HL-60 (cell line): ENCODE data around the gene MYO1B.

Experiments
- DNase-seq, 2 experiments: peaks; one replicate each; pipeline ENCODE4 v3.0.0-alpha.2; 2010 to 2020; ENCODE audit warnings: low read depth in 1 of 2, low spot score in 1 of 2
- H3K27ac ChIP-seq: fragments of 250-450 bp; sonication (Bioruptor Pico); replicated peaks from 2 replicates; pipeline ENCODE4 v1.5.1; 2020; ENCODE audit warnings: mild to moderate bottlenecking, moderate library complexity
- H3K27me3 ChIP-seq: fragments of 250-450 bp; sonication (Bioruptor Pico); 2 replicates; pipeline ENCODE4 v1.5.1; 2021; ENCODE audit warnings: mild to moderate bottlenecking, moderate library complexity; ENCODE audit not compliant: insufficient read depth, poor library complexity, severe bottlenecking
- H3K4me3 ChIP-seq: replicated peaks from 2 replicates; pipeline ENCODE4 v1.5.1; 2011; ENCODE audit warnings: mild to moderate bottlenecking, control low read depth, low read length; ENCODE audit not compliant: insufficient read depth
- GABPA ChIP-seq: IDR thresholded peaks from 2 replicates; pipeline ENCODE4 v1.6.1; 2012; ENCODE audit warnings: low read depth
- POLR2AphosphoS5 ChIP-seq: IDR thresholded peaks from 2 replicates; pipeline ENCODE4 v1.6.1; 2012; ENCODE audit warnings: low read depth
- SPI1 ChIP-seq: IDR thresholded peaks from 2 replicates; pipeline ENCODE4 v1.6.1; 2012; ENCODE audit warnings: low read depth, mild to moderate bottlenecking, borderline replicate concordance
- TF ChIP-seq, protein P1 (sequence below): IDR thresholded peaks from 2 replicates; pipeline ENCODE4 v1.6.1; 2012; ENCODE audit warnings: low read depth; ENCODE audit not compliant: insufficient replicate concordance
- TF ChIP-seq, protein P2 (sequence below): IDR thresholded peaks from one replicate; pipeline ENCODE4 v1.5.1; 2011; ENCODE audit warnings: low read length, control low read depth, inconsistent platforms; ENCODE audit not compliant: insufficient read depth

Gene MYO1B

DNA sequence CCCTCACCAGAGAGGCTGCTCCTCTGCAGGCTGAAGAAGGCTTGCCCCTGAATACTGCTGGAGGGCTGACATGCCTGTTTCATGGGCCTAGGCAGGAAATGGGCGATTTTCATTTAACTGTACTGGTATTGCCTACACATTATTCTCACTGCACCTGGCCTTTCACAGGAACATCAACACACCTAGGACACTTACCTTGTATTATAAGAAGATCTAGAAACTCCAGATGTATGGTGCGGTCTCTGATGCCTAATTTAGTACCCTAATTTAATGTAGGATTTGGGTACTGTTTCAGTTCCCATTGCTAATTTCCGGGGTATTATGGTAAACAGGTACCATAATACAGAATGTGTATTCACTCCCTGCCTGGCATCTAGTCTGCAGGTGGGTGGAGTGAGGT lies 146.0 kb downstream of the MYO1B start:
- TF ChIP-seq, protein P1, sequence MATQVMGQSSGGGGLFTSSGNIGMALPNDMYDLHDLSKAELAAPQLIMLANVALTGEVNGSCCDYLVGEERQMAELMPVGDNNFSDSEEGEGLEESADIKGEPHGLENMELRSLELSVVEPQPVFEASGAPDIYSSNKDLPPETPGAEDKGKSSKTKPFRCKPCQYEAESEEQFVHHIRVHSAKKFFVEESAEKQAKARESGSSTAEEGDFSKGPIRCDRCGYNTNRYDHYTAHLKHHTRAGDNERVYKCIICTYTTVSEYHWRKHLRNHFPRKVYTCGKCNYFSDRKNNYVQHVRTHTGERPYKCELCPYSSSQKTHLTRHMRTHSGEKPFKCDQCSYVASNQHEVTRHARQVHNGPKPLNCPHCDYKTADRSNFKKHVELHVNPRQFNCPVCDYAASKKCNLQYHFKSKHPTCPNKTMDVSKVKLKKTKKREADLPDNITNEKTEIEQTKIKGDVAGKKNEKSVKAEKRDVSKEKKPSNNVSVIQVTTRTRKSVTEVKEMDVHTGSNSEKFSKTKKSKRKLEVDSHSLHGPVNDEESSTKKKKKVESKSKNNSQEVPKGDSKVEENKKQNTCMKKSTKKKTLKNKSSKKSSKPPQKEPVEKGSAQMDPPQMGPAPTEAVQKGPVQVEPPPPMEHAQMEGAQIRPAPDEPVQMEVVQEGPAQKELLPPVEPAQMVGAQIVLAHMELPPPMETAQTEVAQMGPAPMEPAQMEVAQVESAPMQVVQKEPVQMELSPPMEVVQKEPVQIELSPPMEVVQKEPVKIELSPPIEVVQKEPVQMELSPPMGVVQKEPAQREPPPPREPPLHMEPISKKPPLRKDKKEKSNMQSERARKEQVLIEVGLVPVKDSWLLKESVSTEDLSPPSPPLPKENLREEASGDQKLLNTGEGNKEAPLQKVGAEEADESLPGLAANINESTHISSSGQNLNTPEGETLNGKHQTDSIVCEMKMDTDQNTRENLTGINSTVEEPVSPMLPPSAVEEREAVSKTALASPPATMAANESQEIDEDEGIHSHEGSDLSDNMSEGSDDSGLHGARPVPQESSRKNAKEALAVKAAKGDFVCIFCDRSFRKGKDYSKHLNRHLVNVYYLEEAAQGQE, result no peak
- TF ChIP-seq POLR2AphosphoS5 (no peak), SPI1 (no peak), GABPA (no peak)
- TF ChIP-seq, protein P2, sequence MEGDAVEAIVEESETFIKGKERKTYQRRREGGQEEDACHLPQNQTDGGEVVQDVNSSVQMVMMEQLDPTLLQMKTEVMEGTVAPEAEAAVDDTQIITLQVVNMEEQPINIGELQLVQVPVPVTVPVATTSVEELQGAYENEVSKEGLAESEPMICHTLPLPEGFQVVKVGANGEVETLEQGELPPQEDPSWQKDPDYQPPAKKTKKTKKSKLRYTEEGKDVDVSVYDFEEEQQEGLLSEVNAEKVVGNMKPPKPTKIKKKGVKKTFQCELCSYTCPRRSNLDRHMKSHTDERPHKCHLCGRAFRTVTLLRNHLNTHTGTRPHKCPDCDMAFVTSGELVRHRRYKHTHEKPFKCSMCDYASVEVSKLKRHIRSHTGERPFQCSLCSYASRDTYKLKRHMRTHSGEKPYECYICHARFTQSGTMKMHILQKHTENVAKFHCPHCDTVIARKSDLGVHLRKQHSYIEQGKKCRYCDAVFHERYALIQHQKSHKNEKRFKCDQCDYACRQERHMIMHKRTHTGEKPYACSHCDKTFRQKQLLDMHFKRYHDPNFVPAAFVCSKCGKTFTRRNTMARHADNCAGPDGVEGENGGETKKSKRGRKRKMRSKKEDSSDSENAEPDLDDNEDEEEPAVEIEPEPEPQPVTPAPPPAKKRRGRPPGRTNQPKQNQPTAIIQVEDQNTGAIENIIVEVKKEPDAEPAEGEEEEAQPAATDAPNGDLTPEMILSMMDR, result no peak
- H3K4me3 ChIP-seq, result no peak overlapping the region
- DNase-seq, result no peak
- H3K27ac ChIP-seq, result no peak overlapping the region
- H3K27me3 ChIP-seq, result no peaks in the 10 kb centered on the region

DNA sequence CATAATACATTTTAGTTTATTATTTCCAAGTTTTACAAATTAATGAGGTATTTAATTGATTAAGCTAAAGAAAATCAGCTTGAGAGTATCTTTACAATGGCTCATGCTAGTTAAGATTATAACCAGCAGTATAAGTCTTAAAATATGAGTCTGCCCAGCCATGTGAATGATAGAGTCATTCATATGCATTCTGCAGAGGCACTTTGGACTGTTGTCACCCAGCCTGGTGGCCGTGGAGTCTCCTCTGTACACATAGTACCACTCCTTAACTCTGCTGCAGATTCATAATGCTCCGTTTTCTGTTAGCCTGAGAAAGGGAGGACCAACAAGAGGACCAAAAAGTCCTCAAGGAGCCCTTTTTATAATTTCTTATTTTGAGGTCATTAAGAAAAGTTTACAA lies 148.8 kb downstream of the MYO1B start:
- DNase-seq, result no peak
- no peaks in the 10 kb centered on the region for H3K27me3 ChIP-seq
- TF ChIP-seq, protein P2, result no peak
- TF ChIP-seq POLR2AphosphoS5 (no peak), GABPA (no peak), SPI1 (no peak)
- TF ChIP-seq, protein P1, result no peak
- no peak overlapping the region for H3K4me3 ChIP-seq
- no peak overlapping the region for H3K27ac ChIP-seq

DNA sequence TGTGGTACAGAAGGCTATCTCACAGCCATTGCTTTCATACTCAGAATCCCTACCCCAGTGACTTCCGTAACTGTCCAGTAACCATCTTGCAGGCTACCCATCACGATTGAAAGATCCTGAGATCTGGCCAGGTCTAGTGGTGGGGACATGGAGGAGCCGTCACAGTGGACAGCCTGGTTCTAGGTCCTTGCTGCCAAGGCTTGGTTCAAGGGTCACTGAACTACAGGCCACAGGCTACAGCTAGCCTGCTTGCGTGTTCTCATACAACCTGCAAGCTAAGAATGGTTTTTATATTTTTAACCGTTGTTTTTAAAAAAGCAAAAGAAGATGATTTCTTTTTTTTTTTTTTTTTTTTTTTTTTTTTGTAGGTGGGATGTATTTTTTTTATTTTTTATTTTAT lies 151.6 kb downstream of the MYO1B start:
- H3K27me3 ChIP-seq, result no peaks in the 10 kb centered on the region
- no peak for DNase-seq
- no peak for TF ChIP-seq POLR2AphosphoS5
- TF ChIP-seq, protein P1, result no peak
- TF ChIP-seq GABPA, result no peak
- no peak for TF ChIP-seq SPI1
- TF ChIP-seq, protein P2, result no peak
- H3K4me3 ChIP-seq, result no peak overlapping the region
- H3K27ac ChIP-seq, result no peak overlapping the region
